H1 (cell line): ENCODE results near the gene OGDHL. TPM values are rescaled to one million over a fixed set of nuclear protein-coding genes. Genes with fewer than 3 reads are reported as not detected.

Source experiments
- CTCF ChIA-PET: fragments of 300-600 bp; sonication (Branson Sonifier 250); formaldehyde crosslinking; loops from one replicate; lab custom pipeline; 2021; ENCODE audit not compliant: partially characterized antibody; lab: Charles Lee
- POLR2A ChIA-PET: fragments of 300-600 bp; sonication (Branson Sonifier 250); formaldehyde crosslinking; loops from one replicate; lab custom pipeline; 2021; ENCODE audit warnings: inconsistent platforms; ENCODE audit not compliant: partially characterized antibody; lab: Charles Lee
- DNase-seq, 2 experiments: peaks; one replicate each; pipeline versions ENCODE4 v3.0.0 to v3.0.0-alpha.2; 2010 to 2022; ENCODE audit warnings: low spot score in 2 of 2, low read depth in 1 of 2, mixed read lengths in 1 of 2
- FAIRE-seq: peaks from 2 replicates; lab custom pipeline; 2011; peaks lifted over from hg19 to GRCh38; lab: Jason Lieb, UNC
- H2AFZ ChIP-seq: 2 replicates; pipeline ENCODE4 v1.8.1; 2012; ENCODE audit warnings: low read length, inconsistent platforms
- H2AK5ac ChIP-seq: 2 replicates; pipeline ENCODE4 v1.6.1; 2013; ENCODE audit warnings: low read depth, low read length
- H2BK120ac ChIP-seq: replicated peaks from 2 replicates; pipeline ENCODE3; 2013; ENCODE audit warnings: low read depth, low read length, inconsistent platforms
- H2BK12ac ChIP-seq: 2 replicates; pipeline ENCODE4 v1.6.1; 2013; ENCODE audit warnings: low read depth, low read length
- H2BK15ac ChIP-seq: 2 replicates; pipeline ENCODE4 v1.6.1; 2013; ENCODE audit warnings: low read length
- H2BK20ac ChIP-seq: 2 replicates; pipeline ENCODE4 v1.6.1; 2013; ENCODE audit warnings: low read length
- H2BK5ac ChIP-seq: 2 replicates; pipeline ENCODE4 v1.6.1; 2013; ENCODE audit warnings: low read depth, low read length
- H3K14ac ChIP-seq: 2 replicates; pipeline ENCODE4 v1.6.1; 2013; ENCODE audit warnings: inconsistent platforms; ENCODE audit not compliant: insufficient read length
- H3K18ac ChIP-seq: 2 replicates; pipeline ENCODE4 v1.6.1; 2013; ENCODE audit warnings: low read length; ENCODE audit errors: extremely low read depth
- H3K23ac ChIP-seq: 2 replicates; pipeline ENCODE4 v1.6.1; 2013; ENCODE audit warnings: inconsistent platforms; ENCODE audit not compliant: insufficient read length
- H3K23me2 ChIP-seq: 2 replicates; pipeline ENCODE4 v1.6.1; 2013; ENCODE audit warnings: low read depth, low read length
- H3K27ac ChIP-seq: 2 replicates; pipeline ENCODE4 v1.6.1; 2011; ENCODE audit warnings: low read depth, low read length, inconsistent platforms
- H3K27me3 ChIP-seq, 4 experiments: replicated peaks in 1 of 4; 1 replicate in 1 of 4; 2 replicates in 3 of 4; pipeline versions ENCODE4 v1.6.1 to v1.8.1; 2011 to 2013; ENCODE audit warnings: low read length in 3 of 4, mild to moderate bottlenecking in 3 of 4, inconsistent platforms in 2 of 4, mixed read lengths in 2 of 4, moderate library complexity in 1 of 4; ENCODE audit not compliant: control insufficient read depth in 3 of 4, insufficient read depth in 3 of 4; ENCODE audit errors: extremely low read depth in 1 of 4
- H3K36me3 ChIP-seq, 4 experiments: 2 replicates each; pipeline versions ENCODE4 v1.6.1 to v1.8.1; 2011 to 2013; ENCODE audit warnings: mild to moderate bottlenecking in 4 of 4, low read length in 3 of 4, moderate library complexity in 2 of 4, control low read depth in 1 of 4, inconsistent platforms in 1 of 4; ENCODE audit not compliant: insufficient read depth in 4 of 4, control insufficient read depth in 2 of 4
- H3K4ac ChIP-seq: replicated peaks from 2 replicates; pipeline ENCODE3; 2013; ENCODE audit warnings: low read length, low read depth, mixed read lengths, inconsistent platforms; ENCODE audit not compliant: insufficient read length
- H3K4me1 ChIP-seq, 4 experiments: replicated peaks in 1 of 4; 1 replicate in 1 of 4; 2 replicates in 3 of 4; pipeline versions ENCODE4 v1.6.1 to v1.8.1; 2011 to 2013; ENCODE audit warnings: low read length in 3 of 4, inconsistent platforms in 2 of 4, mixed read lengths in 1 of 4; ENCODE audit not compliant: insufficient read depth in 4 of 4, control insufficient read depth in 3 of 4
- H3K4me2 ChIP-seq, 2 experiments: 2 replicates each; pipeline versions ENCODE4 v1.6.1 to v1.8.1; 2011 to 2013; ENCODE audit warnings: low read depth in 2 of 2, low read length in 2 of 2, control low read depth in 1 of 2, inconsistent platforms in 1 of 2, mild to moderate bottlenecking in 1 of 2; ENCODE audit not compliant: insufficient read depth in 1 of 2
- H3K4me3 ChIP-seq, 4 experiments: fragments of 200-600, 300-600 bp in 1 of 4; sonication (generic), shearing (Covaris generic), sonication (Bioruptor Twin) in 1 of 4; 2 replicates each; pipeline versions ENCODE4 v1.5.1 to v1.8.1; 2011 to 2016; ENCODE audit warnings: low read length in 4 of 4, low read depth in 3 of 4, control low read depth in 2 of 4, inconsistent platforms in 2 of 4, mild to moderate bottlenecking in 2 of 4, mixed read lengths in 1 of 4, moderate library complexity in 1 of 4; ENCODE audit not compliant: insufficient read depth in 2 of 4; ENCODE audit errors: extremely low read depth in 1 of 4
- H3K56ac ChIP-seq: replicated peaks from 2 replicates; pipeline ENCODE3; 2013; ENCODE audit warnings: low read depth, mild to moderate bottlenecking, mixed read lengths, low read length, inconsistent platforms; ENCODE audit not compliant: insufficient read length
- H3K79me1 ChIP-seq: 2 replicates; pipeline ENCODE4 v1.6.1; 2013; ENCODE audit warnings: low read depth, low read length, control low read depth
- H3K79me2 ChIP-seq, 2 experiments: 2 replicates each; pipeline versions ENCODE4 v1.6.1 to v1.8.1; 2012 to 2013; ENCODE audit warnings: low read length in 2 of 2, mild to moderate bottlenecking in 2 of 2, inconsistent platforms in 1 of 2; ENCODE audit not compliant: insufficient read depth in 2 of 2, control insufficient read depth in 1 of 2
- H3K9ac ChIP-seq, 4 experiments: replicated peaks in 1 of 4; 1 replicate in 1 of 4; 2 replicates in 3 of 4; pipeline versions ENCODE4 v1.6.1 to v1.8.1; 2011 to 2013; ENCODE audit warnings: low read depth in 3 of 4, low read length in 3 of 4, control low read depth in 2 of 4, mild to moderate bottlenecking in 2 of 4, moderate library complexity in 2 of 4, inconsistent platforms in 1 of 4; ENCODE audit errors: extremely low read depth in 1 of 4
- H3K9me3 ChIP-seq, 2 experiments: 2 replicates each; pipeline versions ENCODE4 v1.6.1 to v1.8.1; 2012 to 2013; ENCODE audit warnings: mild to moderate bottlenecking in 2 of 2, moderate library complexity in 2 of 2, control low read depth in 1 of 2, inconsistent platforms in 1 of 2, low read depth in 1 of 2, low read length in 1 of 2, mixed read lengths in 1 of 2; ENCODE audit not compliant: insufficient read depth in 2 of 2
- H4K20me1 ChIP-seq, 2 experiments: replicated peaks in 1 of 2; 2 replicates each; pipeline versions ENCODE3 to v1.8.1; 2011 to 2013; ENCODE audit warnings: inconsistent platforms in 2 of 2, low read length in 2 of 2, mild to moderate bottlenecking in 1 of 2; ENCODE audit not compliant: insufficient read depth in 2 of 2, control insufficient read depth in 1 of 2
- H4K5ac ChIP-seq: 2 replicates; pipeline ENCODE4 v1.6.1; 2013; ENCODE audit warnings: low read length, low read depth, mixed read lengths, inconsistent platforms; ENCODE audit not compliant: insufficient read length
- H4K8ac ChIP-seq: 2 replicates; pipeline ENCODE4 v1.8.0; 2013; ENCODE audit warnings: mild to moderate bottlenecking, moderate library complexity, low read length, inconsistent platforms; ENCODE audit not compliant: insufficient read depth; ENCODE audit errors: extremely low read depth
- H4K91ac ChIP-seq: replicated peaks from 2 replicates; pipeline ENCODE3; 2013; ENCODE audit warnings: low read length, mixed read lengths, inconsistent platforms; ENCODE audit not compliant: insufficient read length
- BACH1 ChIP-seq: IDR thresholded peaks from 2 replicates; pipeline ENCODE4 v1.6.1; 2012; ENCODE audit warnings: low read length, improper control_type of control experiment
- CBX8 ChIP-seq: fragments of 300-800, 300-1000 bp; sonication (generic); IDR thresholded peaks from 2 replicates; pipeline ENCODE4 v1.7.1; 2016; ENCODE audit warnings: low read depth, low read length, borderline replicate concordance
- CTBP2 ChIP-seq: IDR thresholded peaks from 2 replicates; pipeline ENCODE4 v1.7.0; 2011; ENCODE audit warnings: borderline replicate concordance, mild to moderate bottlenecking, moderate library complexity, mixed read lengths, low read length; ENCODE audit not compliant: insufficient read depth, insufficient read length
- EP300 ChIP-seq, 2 experiments: IDR thresholded peaks; 1 replicate in 1 of 2; 2 replicates in 1 of 2; pipeline ENCODE4 v1.6.1; 2011 to 2012; ENCODE audit warnings: low read depth in 2 of 2, low read length in 2 of 2, mild to moderate bottlenecking in 2 of 2, borderline replicate concordance in 1 of 2, inconsistent platforms in 1 of 2, moderate library complexity in 1 of 2
- KDM1A ChIP-seq: fragments of 200-600, 300-600 bp; sonication (generic); IDR thresholded peaks from 2 replicates; pipeline ENCODE4 v1.7.1; 2016; ENCODE audit warnings: mild to moderate bottlenecking, low read length, borderline replicate concordance
- KDM4A ChIP-seq: IDR thresholded peaks from one replicate; pipeline ENCODE4 v1.7.1; 2012; ENCODE audit warnings: low read depth, mild to moderate bottlenecking, moderate library complexity, low read length, inconsistent platforms; ENCODE audit not compliant: severe bottlenecking
- MAFK ChIP-seq: IDR thresholded peaks from 2 replicates; pipeline ENCODE4 v1.6.1; 2012; ENCODE audit warnings: low read depth, mild to moderate bottlenecking, improper control_type of control experiment, low read length
- MAX ChIP-seq: IDR thresholded peaks from 2 replicates; pipeline ENCODE4 v1.6.1; 2012; ENCODE audit warnings: inconsistent platforms
- PHF8 ChIP-seq: fragments of 200-600 bp; sonication (generic); conservative IDR thresholded peaks from 2 replicates; pipeline ENCODE4 v1.7.1; 2012; ENCODE audit warnings: low read depth, mild to moderate bottlenecking, inconsistent platforms, low read length, moderate library complexity
- POLR2AphosphoS5 ChIP-seq: IDR thresholded peaks from 2 replicates; pipeline ENCODE4 v1.6.1; 2011; ENCODE audit warnings: low read depth, low read length
- SIRT6 ChIP-seq: IDR thresholded peaks from one replicate; pipeline ENCODE4 v1.7.1; 2012; ENCODE audit warnings: low read length, inconsistent platforms
- SP4 ChIP-seq: IDR thresholded peaks from 2 replicates; pipeline ENCODE4 v1.6.1; 2012; ENCODE audit warnings: low read length, inconsistent platforms
- SRF ChIP-seq: IDR thresholded peaks from 2 replicates; pipeline ENCODE4 v1.6.1; 2011; ENCODE audit warnings: mild to moderate bottlenecking, low read depth, low read length, moderate library complexity
- TAF7 ChIP-seq: optimal IDR thresholded peaks from 2 replicates; pipeline ENCODE3; 2011; ENCODE audit warnings: low read depth, mild to moderate bottlenecking, inconsistent platforms, low read length, moderate library complexity, borderline replicate concordance
- WGBS, 2 experiments: shearing (Covaris generic) in 1 of 2; methylation state at CpG; one replicate each; pipeline versions ENCODE4 v1.1.6 to v1.1.7; 2013 to 2015; ENCODE audit warnings: low lambda C conversion rate in 2 of 2, mixed read lengths in 2 of 2, inconsistent platforms in 1 of 2, low coverage in 1 of 2, missing lambda C conversion rate in 1 of 2; ENCODE audit not compliant: insufficient replicate concordance in 2 of 2, insufficient coverage in 1 of 2, insufficient read length in 1 of 2; ENCODE audit errors: extremely low coverage in 1 of 2, missing lambda C conversion rate in 1 of 2; 5-methylcytosine and 5-hydroxymethylcytosine counted together
- polyA plus RNA-seq, 7 experiments: library from polyadenylated mRNA; depleted of rRNA in 3 of 7; stranded (reverse) in 5 of 7; unstranded in 2 of 7; fragments of >200 nt in 5 of 7; fragments of 200-250 nt in 2 of 7; gene quantifications; 1 replicate in 5 of 7; 2 replicates in 1 of 7; 4 replicates in 1 of 7; pipeline versions ENCODE4 v1.2.1 to v1.2.3, GENCODE V29; 2011 to 2013; ENCODE audit warnings: missing spikeins in 2 of 7, mixed read lengths in 2 of 7
- total RNA-seq: library from RNA; stranded (reverse); fragmentation: NEBNext Ultra II Directional; extraction: Animal tissue kit (Norgen Biotek cat#: 25700); gene quantifications from 2 replicates; pipeline ENCODE4 v1.2.1, GENCODE V29; 2021

Gene OGDHL
- total and polyA plus RNA-seq, 2 of the 8 experiments (the other 6 are each of a cell fraction or from before 2014, with no cell fraction given) = 16.1 to 16.6 TPM

- Histone ChIP-seq H3K9ac (no peak overlapping the region), H2BK120ac (no peak overlapping the region), H3K9me3 (peaks cover 4 to 5% of the 10 kb centered on the region in 2 experiments; a peak in 2 of 4 replicates), H3K4me1 (no peaks in the 10 kb centered on the region), H2BK12ac (no peak overlapping the region), H2BK15ac (no peak overlapping the region), H3K23ac (no peak overlapping the region), H2AK5ac (no peak overlapping the region), H3K36me3 (no peaks in the 10 kb centered on the region), H4K8ac (no peak overlapping the region), H3K27me3 (no peaks in the 10 kb centered on the region; a peak in 1 of 7 replicates), H3K14ac (no peak overlapping the region), H2BK20ac (no peak overlapping the region), H3K4me3 (no peak overlapping the region), H3K18ac (no peak overlapping the region), H4K91ac (no peak overlapping the region), H3K79me2 (no peaks in the 10 kb centered on the region), H2BK5ac (no peak overlapping the region), H2AFZ (no peak overlapping the region), H3K27ac (no peak overlapping the region), H4K20me1 (no peaks in the 10 kb centered on the region), H3K23me2 (no peaks in the 10 kb centered on the region), H3K79me1 (no peaks in the 10 kb centered on the region), H4K5ac (no peak overlapping the region), H3K56ac (no peak overlapping the region), H3K4me2 (no peak overlapping the region), H3K4ac (no peak overlapping the region)
- DNase-seq = no peak
- FAIRE-seq = no peak
- ChIA-PET POLR2A (interaction anchor here (0.6 kb wide), 1 partner anchor 33 kb away, joined by 3 read pairs; no protein-coding TSS in a partner anchor), CTCF (interaction anchor here (1.6 to 2.2 kb wide), 2 partner anchors 9 to 114 kb away, joined by 4 to 11 read pairs; no protein-coding TSS in a partner anchor)
- WGBS, 2 experiments = 84% methylated on average over 5 of the region's 5 CpGs; no CpG with 5 or more reads in 1 of the 2 experiments
- TF ChIP-seq BACH1 = no peak
- no peak for TF ChIP-seq POLR2AphosphoS5
- TF ChIP-seq SIRT6 = no peak
- TF ChIP-seq KDM4A = no peak
- TF ChIP-seq MAFK = no peak
- no peak for TF ChIP-seq PHF8
- no peak for TF ChIP-seq CBX8
- no peak for TF ChIP-seq KDM1A
- no peak for TF ChIP-seq MAX
- TF ChIP-seq SRF = no peak
- no peak for TF ChIP-seq EP300 (IDR thresholded peaks at IDR 0.05; ENCODE audit: borderline replicate concordance in 1 of 2, low read depth in 2 of 2, low read length in 2 of 2)
- no peak for TF ChIP-seq SP4
- no peak for TF ChIP-seq TAF7
- TF ChIP-seq CTBP2 = no peak
Observed at GRCh38 chr10:49709934-49710333, 52.2 kb downstream of the OGDHL start.
